T-helper 1 cell (primary cell): ENCODE data around the gene KLK8.
"Not testable (repeated sequence)": the region's sequence is repeated elsewhere in the genome, so short reads cannot be mapped to it uniquely, and the experiment has no call there.

ENCODE experiments used
- DNase-seq, 5 donors: peaks; one replicate each; pipeline ENCODE4 v3.0.0-alpha.2; 2012 to 2020

Gene KLK8

GRCh38 chr19:50981587-50982146, 19.7 kb downstream of the KLK8 start:
- DNase-seq = no peak

GRCh38 chr19:50980208-50980607, 21.2 kb downstream of the KLK8 start:
- DNase-seq = no peak

GRCh38 chr19:50979758-50980157, 21.6 kb downstream of the KLK8 start:
- no peak for DNase-seq

GRCh38 chr19:50978772-50979390, 22.5 kb downstream of the KLK8 start:
- no peak for DNase-seq

GRCh38 chr19:50977626-50978025, 23.8 kb downstream of the KLK8 start:
- DNase-seq = no peak

GRCh38 chr19:50975766-50976165, 25.6 kb downstream of the KLK8 start:
- no peak for DNase-seq

GRCh38 chr19:50974702-50975556, 26.5 kb downstream of the KLK8 start:
- no peak for DNase-seq

GRCh38 chr19:50972795-50973376, 28.5 kb downstream of the KLK8 start:
- no peak for DNase-seq

GRCh38 chr19:50969810-50970209, 31.6 kb downstream of the KLK8 start:
- not testable (repeated sequence) for DNase-seq

- DNase-seq = no peak
These were observed 32.0 kb downstream of the KLK8 start, which contains the start of gene KLK6 for GRCh38 chr19:50969413-50969760. TSS of gene KLK6 (minus strand) at chr19:50969591. CDS start at chr19:50968104, 1,487 bp downstream.

GRCh38 chr19:50968716-50969412, 32.5 kb downstream of the KLK8 start:
- no peak for DNase-seq

GRCh38 chr19:50967929-50968715, 33.3 kb downstream of the KLK8 start:
- no peak for DNase-seq

GRCh38 chr19:50964266-50964665, 37.1 kb downstream of the KLK8 start:
- DNase-seq = no peak

GRCh38 chr19:50963381-50963780, 38.0 kb downstream of the KLK8 start:
- no peak for DNase-seq

GRCh38 chr19:50962245-50962644, 39.2 kb downstream of the KLK8 start:
- no peak for DNase-seq

GRCh38 chr19:50959731-50960500, 41.5 kb downstream of the KLK8 start:
- DNase-seq = no peak

- DNase-seq = no peak
These were observed 43.8 kb downstream of the KLK8 start for GRCh38 chr19:50957587-50957986.

- DNase-seq = no peak
These were observed 48.5 kb downstream of the KLK8 start, which contains the start of gene KLK5 for GRCh38 chr19:50952910-50953309. TSS of gene KLK5 (minus strand) at chr19:50953038. CDS start at chr19:50952657, 381 bp downstream.

- DNase-seq = no peak
These were observed 51.5 kb downstream of the KLK8 start for GRCh38 chr19:50949861-50950260.

- DNase-seq = no peak
These were observed 54.3 kb downstream of the KLK8 start for GRCh38 chr19:50947123-50947522.
